Activated T-cell treated with anti-CD3 and anti-CD28 coated beads for 4 hours (primary cell): ENCODE measurements around the gene KIRREL2.

Source experiments
- DNase-seq: peaks from one replicate; pipeline ENCODE4 v3.0.0-alpha.2; 2020

KIRREL2 gene

GRCh38 chr19:35845215-35846037, 11.3 kb upstream of the KIRREL2 start:
- DNase-seq = no peak

DNA sequence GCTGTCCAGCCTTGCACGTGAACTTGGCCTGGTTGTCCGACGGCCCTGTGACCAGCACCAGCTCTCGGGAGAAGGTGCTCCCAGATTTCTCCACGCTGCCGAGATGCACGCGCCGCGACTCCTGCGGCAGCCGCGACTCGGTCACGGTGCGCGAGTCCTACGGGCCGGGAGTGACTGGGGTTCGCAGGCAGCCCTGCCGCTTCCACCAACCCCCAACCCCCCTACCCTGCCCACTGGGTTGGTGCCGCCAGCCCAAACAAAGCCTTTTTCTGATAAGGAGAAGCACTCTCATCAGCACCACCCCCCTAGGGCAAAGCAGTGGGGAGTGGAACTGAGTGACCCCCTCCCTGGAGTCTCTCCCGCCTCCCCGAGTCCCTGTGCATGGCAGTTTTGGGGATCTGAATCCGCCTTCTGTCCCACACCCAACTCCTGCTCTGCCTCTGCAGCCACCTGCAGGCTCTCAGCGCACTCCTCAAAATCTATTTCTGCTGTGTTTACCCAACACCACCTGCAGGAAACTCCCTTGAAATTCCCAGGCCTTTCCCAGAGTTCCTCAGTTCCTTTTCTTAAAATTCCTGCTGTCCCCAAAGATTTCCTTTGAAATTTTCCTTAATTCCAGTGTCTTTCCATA, 10.6 kb upstream of the KIRREL2 start:
- no peak for DNase-seq

DNA sequence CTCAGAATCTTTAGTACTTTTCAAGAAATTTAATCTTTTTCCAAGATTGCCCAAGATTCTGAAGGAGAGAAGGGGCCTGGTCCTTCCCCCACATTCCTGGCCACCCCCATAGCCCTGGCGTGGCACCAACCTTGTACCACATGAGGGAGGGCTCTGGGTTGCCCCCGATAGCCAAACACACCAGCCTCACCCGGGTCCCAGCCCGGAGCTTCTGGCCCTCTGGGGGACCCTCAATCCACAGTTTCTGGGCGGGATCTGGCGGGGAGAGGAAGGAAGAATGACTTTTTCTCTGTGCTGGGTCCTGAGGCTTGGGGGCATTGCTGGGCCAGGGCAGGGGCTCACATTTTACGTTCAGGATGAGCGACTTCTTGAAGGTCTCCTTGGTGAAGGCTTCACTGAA, 8.8 kb upstream of the KIRREL2 start:
- no peak for DNase-seq

DNA sequence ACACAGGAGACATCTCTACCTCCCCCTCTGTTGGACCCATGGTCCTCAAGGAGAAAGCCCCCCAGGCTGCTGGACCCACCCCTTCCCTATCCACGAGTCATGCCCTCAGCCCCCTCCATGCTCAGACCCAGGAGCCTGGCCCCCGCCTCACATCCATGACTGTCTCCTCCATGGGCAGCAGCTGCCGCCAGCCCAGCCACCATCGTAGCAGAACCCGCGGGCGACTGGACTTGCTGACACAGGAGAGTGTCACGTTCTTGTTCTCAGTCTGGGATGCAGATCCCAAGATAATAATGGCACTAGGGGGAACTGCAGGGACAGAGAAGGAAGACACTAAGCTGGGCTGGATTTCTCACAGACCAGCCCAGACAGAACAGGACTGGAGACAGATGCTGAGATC, 8.2 kb upstream of the KIRREL2 start:
- no peak for DNase-seq

DNA sequence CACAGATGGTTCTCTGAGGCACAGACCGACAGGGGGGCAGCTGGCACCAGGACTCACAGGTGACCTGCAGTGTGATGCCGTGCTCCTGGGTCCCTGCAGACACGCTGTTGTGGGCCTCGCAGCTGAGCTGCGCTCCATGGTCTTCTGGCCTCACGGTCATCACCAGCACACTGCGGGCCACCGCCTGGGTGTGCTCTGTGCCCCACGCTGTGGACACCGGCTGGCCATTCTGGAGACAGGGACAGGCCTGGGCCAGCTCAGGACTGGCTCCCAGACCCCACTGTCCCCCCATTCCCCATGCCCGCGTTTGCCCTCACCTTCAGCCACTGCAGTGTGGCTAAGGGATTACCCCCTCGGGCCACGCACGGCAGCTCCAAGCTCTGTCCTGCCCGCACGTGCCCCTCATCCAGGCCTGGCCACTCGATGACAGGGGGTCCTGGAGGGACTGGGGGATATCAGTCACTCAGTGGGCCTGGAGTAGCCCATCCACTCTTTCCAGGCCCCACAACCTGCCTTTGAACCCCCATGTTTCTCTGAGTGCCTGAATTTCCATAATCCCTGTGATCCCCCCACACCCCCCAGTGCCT, 7.7 kb upstream of the KIRREL2 start:
- no peak for DNase-seq

DNA sequence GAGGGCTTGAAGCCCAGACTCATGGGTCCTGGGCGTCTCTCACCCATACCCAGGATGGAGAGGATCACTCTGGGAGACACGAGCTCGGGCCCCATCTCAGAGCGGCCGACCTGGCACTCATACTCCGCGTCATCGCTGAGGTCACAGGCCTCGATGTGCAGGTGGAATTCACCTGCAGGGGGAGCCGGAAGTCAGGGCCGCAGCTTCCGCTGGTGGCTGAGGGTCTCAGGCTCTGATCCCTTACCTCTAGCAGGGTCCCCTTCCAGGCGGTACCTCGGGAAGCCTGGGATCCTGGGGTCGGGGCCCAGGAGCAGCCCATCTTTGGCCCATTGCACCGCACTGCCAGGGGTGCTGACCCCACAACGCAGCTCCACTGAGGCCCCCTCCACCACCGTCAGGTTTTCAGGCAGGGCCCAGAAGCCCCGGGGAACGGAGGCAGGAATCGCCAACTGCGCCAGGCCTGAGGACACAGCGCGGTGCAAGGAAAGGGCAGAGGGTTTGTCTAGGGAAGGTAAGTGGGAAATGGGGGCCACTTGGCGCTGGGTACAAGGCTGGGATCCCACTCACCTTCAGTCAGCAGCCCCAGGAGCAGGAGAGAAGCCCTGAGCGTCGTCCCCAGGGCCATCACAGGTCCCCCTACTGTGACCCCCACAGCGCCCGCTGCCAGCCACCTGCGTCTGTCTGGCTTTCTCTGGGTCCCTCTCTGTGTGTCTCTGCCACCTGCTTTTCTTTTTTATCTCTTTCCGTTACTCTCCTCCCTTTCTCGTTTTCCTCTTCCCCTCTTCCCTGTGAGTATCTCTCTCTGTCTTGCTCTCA, 5.3 kb upstream of the KIRREL2 start:
- DNase-seq = no peak

DNA sequence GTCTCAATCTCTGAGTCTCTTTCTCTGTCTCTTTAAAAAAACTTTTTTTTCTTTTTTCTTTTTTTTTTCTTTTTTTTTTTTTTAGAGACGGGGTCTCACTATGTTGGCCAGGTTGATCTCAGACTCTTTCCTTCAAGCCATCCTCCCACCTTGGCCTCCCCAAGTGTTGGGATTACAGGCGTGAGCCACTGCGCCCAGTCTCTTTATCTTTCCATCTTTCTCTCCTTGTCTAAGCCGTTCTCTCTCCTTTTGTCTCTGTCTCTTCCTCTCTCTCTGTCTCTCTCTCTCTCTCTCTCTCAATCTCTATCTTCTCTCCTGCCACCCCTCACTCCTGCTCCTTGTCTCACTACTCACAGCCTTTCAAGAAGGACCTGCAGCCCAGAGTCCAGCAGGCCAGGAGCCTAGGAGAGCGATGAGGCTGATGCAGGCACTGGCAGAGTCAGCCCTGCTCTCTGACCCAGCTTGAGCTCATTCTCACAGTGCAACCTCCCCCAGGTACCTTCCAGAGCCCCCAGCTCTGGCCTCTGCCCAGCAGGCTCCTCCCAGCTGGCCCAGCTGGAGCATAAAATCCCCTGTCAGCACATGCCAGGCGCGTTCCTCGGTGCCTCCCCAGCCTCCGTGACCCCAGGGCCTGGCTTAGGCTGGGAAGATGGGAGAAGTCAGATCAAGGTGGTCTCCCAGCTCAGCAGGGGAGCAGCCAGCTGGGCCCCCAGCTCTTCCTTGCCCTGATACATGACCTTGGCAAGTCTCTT, 4.5 kb upstream of the KIRREL2 start, which contains the start of gene NPHS1:
NPHS1 (minus strand) TSS at position 476 of the 752 bp plus-strand sequence. CDS start 667 bp downstream, outside the sequence.
- no peak for DNase-seq

- DNase-seq = no peak
Observed at GRCh38 chr19:35853038-35853756, 3.5 kb upstream of the KIRREL2 start.

DNA sequence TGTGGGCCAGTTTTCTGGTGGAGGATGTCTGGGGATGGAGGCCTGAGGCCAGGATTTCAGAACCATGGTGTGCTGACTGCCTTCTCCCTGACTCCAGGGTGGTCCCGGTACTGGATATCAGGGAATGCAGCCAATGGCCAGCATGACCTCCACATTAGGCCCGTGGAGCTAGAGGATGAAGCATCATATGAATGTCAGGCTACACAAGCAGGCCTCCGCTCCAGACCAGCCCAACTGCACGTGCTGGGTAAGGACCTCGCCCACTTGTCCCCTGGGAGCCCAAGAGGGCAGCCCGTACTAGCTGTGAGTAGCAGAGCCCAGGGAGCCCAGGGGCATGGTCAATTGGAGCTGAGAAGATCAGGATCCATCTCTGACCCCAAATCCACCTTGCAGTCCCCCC, 1.6 kb downstream of the KIRREL2 start:
- no peak for DNase-seq

GRCh38 chr19:35859414-35859813, 2.7 kb downstream of the KIRREL2 start:
- DNase-seq = no peak

GRCh38 chr19:35860436-35860817, 3.7 kb downstream of the KIRREL2 start:
- DNase-seq = no peak

- DNase-seq = no peak
Observed at GRCh38 chr19:35860818-35861639, 4.3 kb downstream of the KIRREL2 start.

- no peak for DNase-seq
Observed at GRCh38 chr19:35861640-35862160, 5.0 kb downstream of the KIRREL2 start.

GRCh38 chr19:35862528-35862927, 5.8 kb downstream of the KIRREL2 start:
- no peak for DNase-seq

DNA sequence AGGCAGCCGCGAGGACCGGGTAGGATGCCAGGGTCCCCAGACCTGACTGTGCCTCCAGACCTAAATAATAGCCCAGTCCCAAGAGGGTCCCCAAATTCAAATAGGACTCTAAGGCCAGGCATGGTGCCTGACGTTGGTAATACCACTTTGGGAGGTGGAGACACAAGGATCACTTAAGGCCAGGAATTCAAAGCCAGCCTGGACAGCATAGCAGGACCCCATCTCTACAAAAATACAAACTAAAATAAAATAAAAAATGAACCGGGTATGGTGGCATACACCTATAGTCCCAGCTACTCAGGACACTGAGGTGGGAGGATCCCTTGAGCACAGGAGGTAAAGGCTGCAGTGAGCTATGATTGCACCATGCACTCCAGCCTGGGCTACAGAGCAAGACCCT, 6.3 kb downstream of the KIRREL2 start:
- DNase-seq = no peak

DNA sequence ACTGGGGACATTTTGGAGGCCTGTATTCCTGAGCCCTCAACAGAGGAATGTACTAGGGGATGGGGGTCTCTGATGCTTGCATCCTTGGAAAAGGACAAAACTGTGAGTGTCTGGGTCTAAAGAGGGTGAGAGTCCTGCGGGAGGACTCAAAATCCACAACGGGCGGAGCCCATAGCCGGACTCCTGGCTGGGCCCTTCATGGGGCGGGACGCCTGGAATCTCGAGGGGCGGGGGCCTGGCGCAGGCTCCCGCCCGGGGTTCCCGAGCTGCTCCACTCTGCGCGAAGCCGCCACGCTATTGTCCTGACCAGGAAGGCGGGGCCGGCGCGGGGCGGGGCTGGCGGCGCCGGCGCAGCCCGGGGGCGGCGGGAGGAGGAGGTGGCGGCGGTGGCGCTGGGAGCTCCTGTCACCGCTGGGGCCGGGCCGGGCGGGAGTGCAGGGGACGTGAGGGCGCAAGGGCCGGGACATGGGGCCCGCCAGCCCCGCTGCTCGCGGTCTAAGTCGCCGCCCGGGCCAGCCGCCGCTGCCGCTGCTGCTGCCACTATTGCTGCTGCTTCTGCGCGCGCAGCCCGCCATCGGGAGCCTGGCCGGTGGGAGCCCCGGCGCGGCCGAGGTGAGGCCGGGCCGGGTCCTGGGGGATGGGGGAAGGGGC, 11.6 kb downstream of the KIRREL2 start, which contains the start of gene APLP1:
APLP1 (plus strand) TSS at position 403 of the 651 bp plus-strand sequence; CDS start at position 466, 63 bp downstream.
- peak; percentile 66 for DNase-seq

- DNase-seq = no peak
Observed at GRCh38 chr19:35868823-35869326, 12.2 kb downstream of the KIRREL2 start.

DNA sequence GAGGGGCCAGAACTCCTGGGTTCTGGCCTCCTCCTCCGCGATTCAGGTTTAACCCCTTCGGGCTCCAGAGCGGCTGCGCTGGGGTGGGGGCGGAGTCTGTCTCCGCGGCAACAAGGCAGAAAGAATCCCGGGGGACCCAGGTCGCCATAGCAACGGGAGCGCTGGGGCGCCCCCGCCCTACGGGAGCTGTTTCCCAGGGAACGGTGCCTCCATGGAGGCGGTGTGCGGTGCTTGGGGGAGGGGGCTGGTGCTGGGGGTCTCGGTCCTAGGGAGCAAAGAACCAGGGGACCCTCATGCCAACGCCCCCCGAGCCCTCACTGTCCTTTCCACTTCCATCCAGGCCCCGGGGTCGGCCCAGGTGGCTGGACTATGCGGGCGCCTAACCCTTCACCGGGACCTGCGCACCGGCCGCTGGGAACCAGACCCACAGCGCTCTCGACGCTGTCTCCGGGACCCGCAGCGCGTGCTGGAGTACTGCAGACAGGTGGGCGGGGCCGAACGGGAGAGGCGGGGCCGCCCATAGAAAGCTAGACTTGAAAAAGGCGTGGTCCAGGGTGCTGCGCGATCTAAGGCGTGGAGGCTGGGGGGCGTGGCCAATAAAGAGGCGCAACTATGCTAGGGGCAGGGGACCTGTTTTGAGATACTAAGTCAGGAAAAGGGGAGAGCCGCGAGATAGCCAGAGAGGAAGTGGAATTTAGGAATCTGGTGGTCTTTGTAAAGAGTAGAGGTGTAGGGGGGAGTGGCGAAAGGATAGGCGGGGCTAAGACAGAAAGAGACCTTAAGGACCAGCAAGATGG, 12.8 kb downstream of the KIRREL2 start:
- DNase-seq = peak; percentile 58
